IMR-90 (cell line): ENCODE data around the gene SS18L1. TPM values are rescaled to one million over a fixed set of nuclear protein-coding genes. Genes with fewer than 3 reads are reported as not detected.

Experiments
- ATAC-seq: fragments of 200-7000 bp; cut with Tn5 transposase; 2 replicates; pipeline ENCODE4 v1.9.1; 2020; ENCODE audit warnings: low read depth, mild to moderate bottlenecking, moderate library complexity
- BruUV-seq: library from RNA; stranded (reverse); fragments of 400-500 nt; replicated peaks from 2 replicates; lab custom pipeline; 2021; lab: Mats Ljungman, UMichigan
- CTCF ChIA-PET: fragments of 300-600 bp; formaldehyde crosslinking; extraction: SDS; loops from one replicate; lab custom pipeline; 2021; ENCODE audit warnings: antibody characterized with exemption; lab: Yijun Ruan, JAX
- POLR2A ChIA-PET: fragments of 300-600 bp; sonication (Branson Sonifier 250); formaldehyde crosslinking; loops from one replicate; lab custom pipeline; 2022; ENCODE audit warnings: antibody characterized with exemption; ENCODE audit not compliant: unreplicated experiment; lab: Charles Lee
- DNase-seq: peaks from one replicate; pipeline ENCODE4 v3.0.0; 2013
- H2AFZ ChIP-seq: replicated peaks from 2 replicates; pipeline ENCODE3; 2013; ENCODE audit warnings: low read length, mild to moderate bottlenecking; ENCODE audit not compliant: poor library complexity
- H2AK5ac ChIP-seq: 2 replicates; pipeline ENCODE4 v1.6.1; 2013; ENCODE audit warnings: low read depth, low read length, inconsistent platforms
- H2AK9ac ChIP-seq: replicated peaks from 2 replicates; pipeline ENCODE3; 2013; ENCODE audit warnings: mild to moderate bottlenecking, low read depth, low read length, moderate library complexity; ENCODE audit not compliant: poor library complexity
- H2BK120ac ChIP-seq: 2 replicates; pipeline ENCODE4 v1.6.1; 2013; ENCODE audit warnings: low read depth, low read length, inconsistent platforms
- H2BK15ac ChIP-seq: 3 replicates; pipeline ENCODE4 v1.6.1; 2013; ENCODE audit warnings: low read depth, low read length, inconsistent platforms
- H2BK20ac ChIP-seq: 2 replicates; pipeline ENCODE4 v1.6.1; 2013; ENCODE audit warnings: low read depth, mild to moderate bottlenecking, inconsistent platforms, low read length, moderate library complexity
- H2BK5ac ChIP-seq: 2 replicates; pipeline ENCODE4 v1.6.1; 2013; ENCODE audit warnings: mild to moderate bottlenecking, low read depth, low read length, inconsistent platforms; ENCODE audit not compliant: poor library complexity, severe bottlenecking
- H3K14ac ChIP-seq: replicated peaks from 2 replicates; pipeline ENCODE4 v1.6.1; 2013; ENCODE audit warnings: low read depth, low read length, inconsistent platforms
- H3K18ac ChIP-seq: 2 replicates; pipeline ENCODE4 v1.6.1; 2013; ENCODE audit warnings: low read depth, low read length, control low read depth
- H3K23ac ChIP-seq: 2 replicates; pipeline ENCODE4 v1.6.1; 2013; ENCODE audit warnings: low read depth, low read length, inconsistent platforms
- H3K27ac ChIP-seq: 2 replicates; pipeline ENCODE4 v1.5.1; 2013; ENCODE audit warnings: mild to moderate bottlenecking, control low read depth, low read length; ENCODE audit not compliant: insufficient read depth
- H3K27me3 ChIP-seq: 2 replicates; pipeline ENCODE4 v1.6.1; 2013; ENCODE audit warnings: low read length; ENCODE audit not compliant: control insufficient read depth, insufficient read depth
- H3K36me3 ChIP-seq: 2 replicates; pipeline ENCODE4 v1.6.1; 2013; ENCODE audit warnings: low read length, mixed read lengths; ENCODE audit not compliant: control insufficient read depth, insufficient read depth
- H3K4ac ChIP-seq: 2 replicates; pipeline ENCODE4 v1.6.1; 2013; ENCODE audit warnings: low read depth, low read length, inconsistent platforms
- H3K4me1 ChIP-seq: 2 replicates; pipeline ENCODE4 v1.6.1; 2013; ENCODE audit warnings: low read length, mixed read lengths; ENCODE audit not compliant: control insufficient read depth, insufficient read depth
- H3K4me2 ChIP-seq: 2 replicates; pipeline ENCODE4 v1.6.1; 2013; ENCODE audit warnings: low read depth, mild to moderate bottlenecking, control low read depth, low read length, moderate library complexity
- H3K4me3 ChIP-seq: 2 replicates; pipeline ENCODE4 v1.5.1; 2013; ENCODE audit warnings: low read depth, mild to moderate bottlenecking, control low read depth, low read length, moderate library complexity; ENCODE audit not compliant: insufficient read depth
- H3K56ac ChIP-seq: 2 replicates; pipeline ENCODE4 v1.6.1; 2013; ENCODE audit warnings: low read length, inconsistent platforms; ENCODE audit not compliant: insufficient read depth; ENCODE audit errors: extremely low read depth
- H3K79me1 ChIP-seq, 2 experiments: 2 replicates each; pipeline ENCODE4 v1.6.1; 2013; ENCODE audit warnings: low read length in 2 of 2, inconsistent platforms in 1 of 2, low read depth in 1 of 2
- H3K9ac ChIP-seq: 2 replicates; pipeline ENCODE4 v1.6.1; 2013; ENCODE audit warnings: low read depth, low read length, control low read depth
- H3K9me1 ChIP-seq: 2 replicates; pipeline ENCODE4 v1.6.1; 2013; ENCODE audit warnings: low read length, inconsistent platforms; ENCODE audit not compliant: insufficient read depth
- H3K9me3 ChIP-seq: 2 replicates; pipeline ENCODE4 v1.6.1; 2013; ENCODE audit warnings: low read length; ENCODE audit not compliant: control insufficient read depth, insufficient read depth
- H4K20me1 ChIP-seq: 2 replicates; pipeline ENCODE4 v1.6.1; 2013; ENCODE audit warnings: low read length, inconsistent platforms; ENCODE audit not compliant: insufficient read depth
- H4K5ac ChIP-seq: 2 replicates; pipeline ENCODE4 v1.6.1; 2013; ENCODE audit warnings: mild to moderate bottlenecking, low read depth, low read length, control low read depth
- H4K8ac ChIP-seq, 2 experiments: 2 replicates each; pipeline ENCODE4 v1.6.1; 2013; ENCODE audit warnings: low read depth in 2 of 2, low read length in 2 of 2, control low read depth in 1 of 2, inconsistent platforms in 1 of 2
- H4K91ac ChIP-seq: 2 replicates; pipeline ENCODE4 v1.6.1; 2013; ENCODE audit warnings: low read depth, low read length, inconsistent platforms; ENCODE audit not compliant: insufficient read depth
- CEBPB ChIP-seq: IDR thresholded peaks from 2 replicates; pipeline ENCODE4 v1.6.1; 2012; ENCODE audit warnings: low read depth, low read length, improper control_type of control experiment
- ELK1 ChIP-seq: fragments of 150-350 bp; IDR thresholded peaks from 2 replicates; pipeline ENCODE4 v1.6.1; 2016; ENCODE audit warnings: low read depth, mild to moderate bottlenecking, low read length, moderate library complexity, borderline replicate concordance
- FOS ChIP-seq: fragments of 150-350 bp; IDR thresholded peaks from 2 replicates; pipeline ENCODE4 v1.6.1; 2016; ENCODE audit warnings: low read depth, low read length
- MAFK ChIP-seq: IDR thresholded peaks from 2 replicates; pipeline ENCODE4 v1.6.1; 2012; ENCODE audit warnings: low read depth, low read length, improper control_type of control experiment
- NFE2L2 ChIP-seq: fragments of 150-350 bp; IDR thresholded peaks from 2 replicates; pipeline ENCODE4 v1.6.1; 2016; ENCODE audit warnings: low read depth, mild to moderate bottlenecking, low read length
- POLR2A ChIP-seq: IDR thresholded peaks from 2 replicates; pipeline ENCODE4 v1.6.1; 2012; ENCODE audit warnings: mild to moderate bottlenecking, low read depth, low read length
- SMC3 ChIP-seq: fragments of 150-350 bp; IDR thresholded peaks from 2 replicates; pipeline ENCODE4 v1.6.1; 2016; ENCODE audit warnings: low read depth, mild to moderate bottlenecking, antibody characterized with exemption, low read length, moderate library complexity
- USF2 ChIP-seq: fragments of 150-350 bp; IDR thresholded peaks from 2 replicates; pipeline ENCODE4 v1.6.1; 2017; ENCODE audit warnings: mild to moderate bottlenecking, antibody characterized with exemption, low read length, low read depth
- WGBS, 2 experiments: methylation state at CpG; one replicate each; pipeline versions ENCODE4 v1.1.5 to v1.1.7; 2013; ENCODE audit warnings: missing lambda C conversion rate in 2 of 2; ENCODE audit not compliant: insufficient read length in 1 of 2; ENCODE audit errors: extremely low coverage in 2 of 2; 5-methylcytosine and 5-hydroxymethylcytosine counted together
- dilution Hi-C: fragments of 300-500 bp; cut with HindIII; formaldehyde crosslinking; loops from one replicate; pipeline ENCODE4 v1.14.3; 2018; ENCODE audit warnings: low sequenced_read_pairs; ENCODE audit not compliant: unreplicated experiment
- in situ Hi-C: fragments of 300-500 bp; cut with MboI; formaldehyde crosslinking; loops from 3 replicates; pipeline ENCODE4 v1.14.3; 2019; ENCODE audit warnings: low sequenced_read_pairs, inconsistent platforms, mixed read lengths
- intact Hi-C: fragments of 100-400 bp; cut with micrococcal nuclease; formaldehyde crosslinking; loops from 2 replicates; pipeline ENCODE4 v1.10.0; 2022
- polyA plus RNA-seq, 3 experiments: library from polyadenylated mRNA; depleted of rRNA; stranded (reverse); fragments of >200 nt; gene quantifications; 2 replicates each; pipeline ENCODE4 v1.2.3, GENCODE V29; 2012; ENCODE audit warnings: low replicate concordance in 1 of 3
- total RNA-seq: library from RNA; depleted of rRNA; stranded (reverse); fragments of >200 nt; gene quantifications from 2 replicates; pipeline ENCODE4 v1.2.3, GENCODE V29; 2012

SS18L1 gene
- total and polyA plus RNA-seq, 2 of the 4 experiments (the other 2 are of a cell fraction): 8.1 to 12.2 TPM

- H2BK15ac ChIP-seq: no peak overlapping the region
- ATAC-seq (no peak), DNase-seq (no peak)
- H4K5ac ChIP-seq: no peak overlapping the region
- H3K4me1 ChIP-seq: no peaks in the 10 kb centered on the region
- H2AK9ac ChIP-seq: no peak overlapping the region
- no peaks in the 10 kb centered on the region for H3K9me1 ChIP-seq
- no peak overlapping the region for H3K4ac ChIP-seq
- H4K8ac ChIP-seq: no peak overlapping the region
- H3K14ac ChIP-seq: no peak overlapping the region
- no peak overlapping the region for H4K91ac ChIP-seq
- no peak overlapping the region for H3K9ac ChIP-seq
- no peak overlapping the region for H3K4me2 ChIP-seq
- H2AFZ ChIP-seq: no peak overlapping the region
- no peak overlapping the region for H3K23ac ChIP-seq
- H3K27ac ChIP-seq: no peak overlapping the region
- no peak overlapping the region for H3K18ac ChIP-seq
- no peaks in the 10 kb centered on the region for H3K9me3 ChIP-seq
- WGBS, 2 experiments: 65% methylated on average over 14 of the region's 29 CpGs; no CpG with 5 or more reads in 1 of the 2 experiments
- no peak overlapping the region for H2BK120ac ChIP-seq
- no peaks in the 10 kb centered on the region for H3K79me1 ChIP-seq
- CTCF ChIA-PET: no interaction called here
- peaks cover 61% of the 10 kb centered on the region for H3K27me3 ChIP-seq
- TF ChIP-seq CEBPB (no peak), POLR2A (no peak), MAFK (no peak), ELK1 (no peak), USF2 (no peak), SMC3 (no peak), FOS (no peak), NFE2L2 (no peak)
- dilution Hi-C loops (no loop called here), intact Hi-C loops (no loop called here), in situ Hi-C loops (no loop called here)
- POLR2A ChIA-PET: no interaction called here
- H4K20me1 ChIP-seq: peaks cover 8% of the 10 kb centered on the region
- no peak overlapping the region for H3K4me3 ChIP-seq
- H2BK5ac ChIP-seq: no peak overlapping the region
- H2AK5ac ChIP-seq: no peak overlapping the region
- H2BK20ac ChIP-seq: no peak overlapping the region
- no peak overlapping the region for H3K56ac ChIP-seq
- BruUV-seq: no TSS peak
- no peaks in the 10 kb centered on the region for H3K36me3 ChIP-seq
Observed at GRCh38 chr20:62215020-62215990, 71.7 kb downstream of the SS18L1 start.
